HepG2 (cell line): Measurements from ENCODE around the gene ANKMY2. TPM values are rescaled to one million over a fixed set of nuclear protein-coding genes. Genes with fewer than 3 reads are reported as not detected.

Experiments
- ADNP ChIP-seq: sonication (generic); formaldehyde crosslinking; IDR thresholded peaks from 2 replicates; pipeline ENCODE4 v1.4.0; 2020; ENCODE audit warnings: missing genetic modification reagents
- AGO2 ChIP-seq: fragments of 200-400 bp; formaldehyde crosslinking; optimal IDR thresholded peaks from 2 replicates; pipeline ENCODE3; 2017; ENCODE audit warnings: mild to moderate bottlenecking, low read depth, low read length, moderate library complexity
- ATM ChIP-seq: fragments of 450-650 bp; IDR thresholded peaks from 2 replicates; pipeline ENCODE4 v1.7.1; 2017; ENCODE audit warnings: mild to moderate bottlenecking, borderline replicate concordance
- CC2D1A ChIP-seq: sonication (generic); formaldehyde crosslinking; IDR thresholded peaks from 2 replicates; pipeline ENCODE4 v1.8.1; 2023; ENCODE audit warnings: mild to moderate bottlenecking, missing genetic modification reagents
- GFI1 ChIP-seq: sonication (generic); formaldehyde crosslinking; IDR thresholded peaks from 2 replicates; pipeline ENCODE4 v1.5.0; 2020; ENCODE audit warnings: missing genetic modification reagents, mild to moderate bottlenecking, borderline replicate concordance
- GLI4 ChIP-seq: sonication (generic); formaldehyde crosslinking; IDR thresholded peaks from 2 replicates; pipeline ENCODE4 v1.5.1; 2020; ENCODE audit warnings: missing genetic modification reagents, mild to moderate bottlenecking, moderate library complexity, borderline replicate concordance
- HNRNPH1 ChIP-seq: fragments of 200-400 bp; formaldehyde crosslinking; optimal IDR thresholded peaks from 2 replicates; pipeline ENCODE3; 2017; ENCODE audit warnings: mild to moderate bottlenecking, low read depth, low read length
- KLF11 ChIP-seq: IDR thresholded peaks from 2 replicates; pipeline ENCODE4 v1.6.1; 2016; ENCODE audit warnings: missing compliant biosample characterization
- PBX2 ChIP-seq: IDR thresholded peaks from 2 replicates; pipeline ENCODE4 v1.6.1; 2016; ENCODE audit warnings: control low read depth
- PBX3 ChIP-seq: sonication (generic); formaldehyde crosslinking; IDR thresholded peaks from 2 replicates; pipeline ENCODE4 v1.8.1; 2023; ENCODE audit warnings: missing genetic modification reagents, inconsistent platforms, borderline replicate concordance
- RARA ChIP-seq: IDR thresholded peaks from 2 replicates; pipeline ENCODE4 v1.6.1; 2016; ENCODE audit warnings: missing genetic modification reagents, missing compliant biosample characterization
- SMARCE1 ChIP-seq: fragments of 450-650 bp; IDR thresholded peaks from 2 replicates; pipeline ENCODE4 v1.6.1; 2017; ENCODE audit warnings: borderline replicate concordance
- YY1 ChIP-seq: IDR thresholded peaks from 2 replicates; pipeline ENCODE4 v1.6.1; 2011; ENCODE audit warnings: low read length, low read depth, moderate library complexity, mild to moderate bottlenecking; ENCODE audit not compliant: insufficient read depth, insufficient replicate concordance
- ZNF232 ChIP-seq: sonication (generic); formaldehyde crosslinking; IDR thresholded peaks from 2 replicates; pipeline ENCODE4 v1.4.0; 2020; ENCODE audit warnings: missing genetic modification reagents, borderline replicate concordance
- ZNF337 ChIP-seq: sonication (generic); formaldehyde crosslinking; IDR thresholded peaks from 2 replicates; pipeline ENCODE4 v1.5.1; 2020; ENCODE audit warnings: missing genetic modification reagents, low read depth, mild to moderate bottlenecking, borderline replicate concordance
- ZNF441 ChIP-seq: sonication (generic); formaldehyde crosslinking; IDR thresholded peaks from 2 replicates; pipeline ENCODE4 v1.7.0; 2021; ENCODE audit warnings: missing genetic modification reagents, borderline replicate concordance
- ZNF569 ChIP-seq: sonication (generic); formaldehyde crosslinking; IDR thresholded peaks from 2 replicates; pipeline ENCODE4 v1.5.0; 2020; ENCODE audit warnings: mild to moderate bottlenecking, missing genetic modification reagents, moderate library complexity, borderline replicate concordance
- ZNF614 ChIP-seq: IDR thresholded peaks from 2 replicates; pipeline ENCODE4 v1.6.1; 2018; ENCODE audit warnings: missing biosample characterization, missing genetic modification reagents, inconsistent platforms, borderline replicate concordance
- ZNF720 ChIP-seq: sonication (generic); formaldehyde crosslinking; IDR thresholded peaks from 2 replicates; pipeline ENCODE4 v1.4.0; 2020; ENCODE audit warnings: missing genetic modification reagents
- ZNF724P ChIP-seq: sonication (generic); formaldehyde crosslinking; IDR thresholded peaks from 2 replicates; pipeline ENCODE4 v1.8.0; 2022; ENCODE audit warnings: missing genetic modification reagents, borderline replicate concordance
- ZNF75D ChIP-seq: sonication (generic); formaldehyde crosslinking; IDR thresholded peaks from 2 replicates; pipeline ENCODE4 v1.8.1; 2023; ENCODE audit warnings: missing genetic modification reagents, mild to moderate bottlenecking, borderline replicate concordance
- ZNF879 ChIP-seq: sonication (generic); formaldehyde crosslinking; IDR thresholded peaks from 2 replicates; pipeline ENCODE4 v1.8.1; 2023; ENCODE audit warnings: missing genetic modification reagents
- polyA plus RNA-seq, 8 experiments: library from polyadenylated mRNA; depleted of rRNA in 3 of 8; stranded (reverse) in 7 of 8; unstranded in 1 of 8; fragments of >200 nt; fragmentation: Illumina TruSeq in 4 of 8; extraction: Trizol in 4 of 8; gene quantifications; 2 replicates each; pipeline versions ENCODE4 v1.2.1 to v1.2.3, GENCODE V29; 2011 to 2016; ENCODE audit warnings: low read depth in 4 of 8, missing spikeins in 1 of 8, mixed read lengths in 1 of 8; ENCODE audit not compliant: insufficient read depth in 1 of 8
- total RNA-seq, 5 experiments: library from RNA; depleted of rRNA; stranded (reverse); fragments of >200 nt; fragmentation: Illumina TruSeq; extraction: Trizol; gene quantifications; 2 replicates each; pipeline ENCODE4 v1.2.3, GENCODE V29; 2016; ENCODE audit warnings: low read depth in 1 of 5
- TF ChIP-seq, protein P1 (sequence below): sonication (generic); formaldehyde crosslinking; IDR thresholded peaks from 2 replicates; pipeline ENCODE4 v1.4.0; 2020; ENCODE audit warnings: mild to moderate bottlenecking, missing genetic modification reagents
- TF ChIP-seq, protein P2 (sequence below): sonication (generic); formaldehyde crosslinking; IDR thresholded peaks from 2 replicates; pipeline ENCODE4 v1.4.0; 2020; ENCODE audit warnings: missing genetic modification reagents

Gene ANKMY2
- total and polyA plus RNA-seq, 2 of the 13 experiments (the other 11 are each of a cell fraction or from before 2014, with no cell fraction given), result 12.2 to 21.6 TPM

DNA sequence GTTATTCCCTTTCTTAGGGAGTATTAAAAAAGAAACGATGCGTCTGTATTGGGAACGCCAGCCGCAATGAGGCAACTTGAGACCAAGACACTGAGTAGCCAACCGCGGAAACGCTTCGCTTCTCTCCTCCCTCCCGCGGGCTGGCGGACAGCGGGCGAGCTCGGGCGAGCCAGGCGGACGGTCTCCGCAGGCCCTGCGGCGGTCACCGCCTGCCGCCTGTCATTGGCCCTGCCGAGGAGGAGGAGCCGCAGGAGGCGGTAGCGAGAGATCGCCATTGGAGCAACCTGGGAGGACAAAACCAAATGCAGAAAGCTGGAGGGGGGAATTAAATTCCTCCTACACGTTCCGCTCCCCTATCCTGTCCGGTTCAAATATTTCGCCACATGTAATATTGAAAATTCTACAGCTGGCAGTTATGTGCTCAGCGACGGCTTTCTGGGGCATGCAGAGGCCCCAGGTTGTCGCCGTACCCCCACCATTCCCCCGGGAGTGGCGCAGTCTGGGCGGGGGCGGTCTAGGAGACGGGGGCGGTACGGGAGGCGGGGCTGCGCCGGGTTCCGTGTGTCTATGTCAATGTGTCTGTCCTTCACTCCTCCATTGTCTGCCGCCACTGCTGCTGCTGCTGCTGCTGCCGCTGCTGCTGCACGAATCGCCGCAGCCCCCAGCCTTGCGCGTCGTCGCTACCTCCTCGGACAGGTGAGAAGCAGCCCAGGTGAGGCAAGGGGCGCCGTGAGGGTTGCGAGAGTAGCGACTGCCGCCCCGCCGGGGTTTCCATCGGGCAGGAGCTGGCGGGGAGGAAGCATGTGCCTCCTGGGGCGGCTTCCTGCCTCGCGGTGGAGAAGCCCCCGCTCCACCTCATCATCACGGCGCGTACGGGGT is at the start of gene ANKMY2, which contains the start of gene BZW2 (continued):
- TF ChIP-seq ZNF232 (peak; percentile 44; the same call in 1 of the 2 replicates), GLI4 (CRISPR knock-in tag) (no peak), YY1 (peak; percentile 84), RARA (CRISPR knock-in tag) (peak; percentile 34), CC2D1A (no peak; the same call in 1 of the 2 replicates), ZNF724P (CRISPR knock-in tag) (peak; percentile 72; the same call in 1 of the 2 replicates), PBX3 (CRISPR knock-in tag) (0 out of 2 replicates have a peak, but pooled peaks have one; percentile 47), KLF11 (peak; percentile 14; the same call in 1 of the 2 replicates), ZNF569 (CRISPR knock-in tag) (no peak), ZNF75D (CRISPR knock-in tag) (0 out of 2 replicates have a peak, but pooled peaks have one; percentile 44), ZNF337 (CRISPR knock-in tag) (no peak), GFI1 (CRISPR knock-in tag) (peak; percentile 49; the same call in 1 of the 2 replicates), HNRNPH1 (no peak), ZNF441 (CRISPR knock-in tag) (peak; percentile 41; the same call in 1 of the 2 replicates), ATM (no peak), ZNF879 (CRISPR knock-in tag) (no peak), ZNF720 (CRISPR knock-in tag) (no peak), PBX2 (CRISPR knock-in tag) (no peak), ZNF614 (peak; percentile 72; the same call in 1 of the 2 replicates), SMARCE1 (no peak), ADNP (CRISPR knock-in tag) (no peak), AGO2 (no peak)
- TF ChIP-seq, protein P1, sequence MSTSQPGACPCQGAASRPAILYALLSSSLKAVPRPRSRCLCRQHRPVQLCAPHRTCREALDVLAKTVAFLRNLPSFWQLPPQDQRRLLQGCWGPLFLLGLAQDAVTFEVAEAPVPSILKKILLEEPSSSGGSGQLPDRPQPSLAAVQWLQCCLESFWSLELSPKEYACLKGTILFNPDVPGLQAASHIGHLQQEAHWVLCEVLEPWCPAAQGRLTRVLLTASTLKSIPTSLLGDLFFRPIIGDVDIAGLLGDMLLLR (CRISPR knock-in tag), result peak; percentile 89
- TF ChIP-seq, protein P2, sequence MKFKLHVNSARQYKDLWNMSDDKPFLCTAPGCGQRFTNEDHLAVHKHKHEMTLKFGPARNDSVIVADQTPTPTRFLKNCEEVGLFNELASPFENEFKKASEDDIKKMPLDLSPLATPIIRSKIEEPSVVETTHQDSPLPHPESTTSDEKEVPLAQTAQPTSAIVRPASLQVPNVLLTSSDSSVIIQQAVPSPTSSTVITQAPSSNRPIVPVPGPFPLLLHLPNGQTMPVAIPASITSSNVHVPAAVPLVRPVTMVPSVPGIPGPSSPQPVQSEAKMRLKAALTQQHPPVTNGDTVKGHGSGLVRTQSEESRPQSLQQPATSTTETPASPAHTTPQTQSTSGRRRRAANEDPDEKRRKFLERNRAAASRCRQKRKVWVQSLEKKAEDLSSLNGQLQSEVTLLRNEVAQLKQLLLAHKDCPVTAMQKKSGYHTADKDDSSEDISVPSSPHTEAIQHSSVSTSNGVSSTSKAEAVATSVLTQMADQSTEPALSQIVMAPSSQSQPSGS, result no peak
